ENCODE data around the gene C9orf78. TPM values are rescaled to one million over a fixed set of nuclear protein-coding genes. Genes with fewer than 3 reads are reported as not detected.
"Not testable (repeated sequence)": the region's sequence is repeated elsewhere in the genome, so short reads cannot be mapped to it uniquely, and the experiment has no call there.

C9orf78 gene
- polyA plus RNA-seq, 3 donors: 54.8 to 78.6 (median 66.2) TPM

- DNase-seq: no peak
These were observed 18.3 kb downstream of the C9orf78 start for GRCh38 chr9:129816501-129817435.

- no peak for DNase-seq
These were observed 19.8 kb downstream of the C9orf78 start for GRCh38 chr9:129815278-129815677.

DNA sequence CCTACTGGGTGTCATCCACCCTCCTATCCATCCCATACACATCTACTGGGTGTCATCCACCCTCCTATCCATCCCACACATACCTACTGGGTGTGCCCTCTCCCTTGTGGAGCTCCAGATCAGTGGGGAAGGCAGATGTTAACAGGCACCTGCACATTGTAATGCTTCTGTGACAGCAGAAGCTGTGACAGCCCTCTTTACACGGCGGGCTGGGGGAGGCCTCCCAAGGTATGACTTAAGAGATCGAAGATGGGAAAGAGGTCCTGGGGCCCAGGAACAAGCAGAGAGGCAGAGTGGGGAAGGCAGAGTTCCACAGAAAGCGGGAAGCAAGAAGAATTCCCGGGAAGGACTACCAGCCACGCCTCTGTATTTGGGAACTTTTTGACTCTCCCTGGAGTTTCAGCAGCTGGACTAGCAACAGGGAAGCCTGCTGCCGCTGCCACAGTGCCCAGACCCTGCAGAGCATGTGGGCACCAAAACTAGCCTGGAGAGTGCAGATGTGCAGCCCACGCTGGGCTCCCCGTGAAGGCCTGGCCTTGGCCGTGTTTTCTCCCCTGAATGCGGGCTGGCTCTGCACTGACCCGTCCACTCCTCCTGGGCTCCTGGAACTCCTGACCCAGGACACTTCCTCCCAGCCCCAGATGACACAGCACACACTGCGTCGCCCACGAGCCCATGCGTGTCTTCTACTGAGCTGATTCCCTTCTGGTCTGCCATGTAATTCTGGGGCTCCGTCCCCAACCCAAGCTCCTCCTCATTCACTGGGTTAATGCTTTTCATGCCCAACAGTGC is 20.4 kb downstream of the C9orf78 start:
- no peak for DNase-seq

DNA sequence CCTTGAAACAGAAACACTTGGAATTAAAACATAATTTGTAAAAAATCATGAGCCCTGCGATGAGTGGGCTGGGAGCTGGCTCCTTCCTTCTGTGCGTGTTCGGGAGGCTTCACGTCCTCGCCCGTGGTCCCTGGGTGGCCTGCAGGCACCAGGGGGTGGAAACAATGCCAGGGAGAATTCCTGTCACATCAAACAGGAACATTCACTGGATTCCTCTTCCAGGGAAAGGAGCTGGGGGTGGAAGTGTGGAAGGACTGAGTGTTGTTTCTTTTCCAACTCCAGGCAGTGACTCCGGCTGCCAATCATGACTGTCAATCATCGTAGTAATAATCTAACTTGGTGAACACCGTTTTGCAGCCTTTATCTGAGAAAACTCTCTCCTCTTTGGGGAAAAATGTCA is 21.4 kb downstream of the C9orf78 start:
- no peak for DNase-seq

DNA sequence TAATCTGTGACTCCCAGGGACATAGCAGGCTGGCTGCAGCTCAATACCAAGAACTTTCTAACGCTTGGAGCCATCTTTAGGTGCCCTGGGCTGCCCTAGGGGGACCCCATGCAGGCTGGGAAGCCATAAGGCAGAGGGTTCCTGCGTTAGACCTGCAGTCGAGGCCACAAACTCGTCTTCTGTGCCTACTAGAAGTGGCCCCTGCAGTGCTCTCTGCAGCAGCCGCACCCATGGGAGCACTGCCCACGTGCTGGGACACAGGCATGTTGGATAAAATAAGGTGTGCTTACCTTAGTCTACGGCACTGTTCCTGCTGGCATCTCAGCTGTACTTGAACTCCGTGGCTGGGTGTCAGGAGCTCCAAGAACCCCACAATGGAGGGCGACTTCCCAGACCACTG is 22.7 kb downstream of the C9orf78 start:
- no peak for DNase-seq

DNA sequence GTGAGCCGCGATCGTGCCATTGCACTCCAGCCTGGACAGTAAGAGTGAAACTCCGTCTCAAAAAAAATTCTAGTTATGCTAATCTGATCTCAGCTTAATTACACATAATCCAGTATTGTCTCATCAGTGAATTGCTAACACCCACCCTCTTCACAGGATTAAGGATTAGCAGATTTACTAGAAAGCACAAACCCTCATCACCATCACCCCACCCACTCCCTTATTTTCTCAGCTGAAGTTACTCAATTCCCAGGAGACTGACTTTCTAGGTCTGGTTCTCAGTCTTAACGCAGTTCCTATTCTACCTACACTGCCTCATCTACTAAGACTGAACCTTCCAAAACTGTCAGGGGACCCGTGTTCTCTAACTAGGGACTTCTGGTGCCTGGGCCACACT is 23.1 kb downstream of the C9orf78 start:
- DNase-seq: no peak

- no peak for DNase-seq
These were observed 24.3 kb downstream of the C9orf78 start for GRCh38 chr9:129810788-129811187.

- no peak for DNase-seq
These were observed 25.0 kb downstream of the C9orf78 start for GRCh38 chr9:129810116-129810515.

- DNase-seq: no peak
These were observed 25.7 kb downstream of the C9orf78 start for GRCh38 chr9:129809346-129809745.

DNA sequence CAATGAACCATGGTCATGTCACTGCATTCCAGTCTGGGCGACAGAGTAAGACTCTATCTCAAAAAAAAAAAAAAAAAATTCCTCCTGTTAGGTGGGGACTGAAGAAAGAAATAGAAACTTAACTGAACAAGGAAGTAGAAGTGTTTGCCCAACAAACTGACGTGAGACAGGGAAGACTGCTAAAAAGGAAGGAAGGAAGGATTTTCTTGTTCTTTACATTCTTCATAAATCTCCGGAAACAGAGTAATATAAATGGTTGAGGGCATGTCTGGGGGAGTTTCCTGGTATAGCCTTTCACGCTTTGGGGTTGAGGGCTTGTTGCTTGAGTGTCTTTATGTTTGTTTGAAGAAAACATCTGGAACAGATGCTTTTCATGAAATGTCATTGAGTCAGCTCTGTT is 29.0 kb downstream of the C9orf78 start:
- no peak for DNase-seq

DNA sequence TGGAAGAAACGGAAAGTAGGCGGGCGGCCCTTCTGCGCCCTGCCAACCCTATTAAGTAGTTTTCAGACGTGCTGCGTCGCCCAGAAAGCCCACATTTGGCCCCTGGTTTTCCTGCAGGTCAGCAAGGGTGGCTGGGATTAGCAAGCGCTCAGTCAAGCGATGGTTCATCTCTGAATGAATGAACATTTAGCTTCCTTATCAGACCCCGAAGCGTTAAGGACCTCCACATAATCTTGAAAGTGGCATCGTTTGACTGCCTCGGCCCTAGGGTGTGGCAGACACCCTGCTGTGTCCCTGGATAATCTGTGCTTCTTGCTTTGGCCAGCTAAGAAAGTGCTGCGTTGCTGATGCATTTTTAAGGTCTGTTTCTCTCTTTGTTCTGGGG is 31.4 kb downstream of the C9orf78 start:
- DNase-seq: no peak

GRCh38 chr9:129802833-129803675 is 32.0 kb downstream of the C9orf78 start, which contains the start of gene TOR1B:
Gene TOR1B (plus strand): TSS chr9:129803184. CDS start chr9:129803213, 29 bp downstream.
- DNase-seq: peak; percentile 95

- no peak for DNase-seq
These were observed 33.6 kb downstream of the C9orf78 start for GRCh38 chr9:129801504-129801903.

GRCh38 chr9:129798973-129799372 is 36.1 kb downstream of the C9orf78 start:
- no peak for DNase-seq

DNA sequence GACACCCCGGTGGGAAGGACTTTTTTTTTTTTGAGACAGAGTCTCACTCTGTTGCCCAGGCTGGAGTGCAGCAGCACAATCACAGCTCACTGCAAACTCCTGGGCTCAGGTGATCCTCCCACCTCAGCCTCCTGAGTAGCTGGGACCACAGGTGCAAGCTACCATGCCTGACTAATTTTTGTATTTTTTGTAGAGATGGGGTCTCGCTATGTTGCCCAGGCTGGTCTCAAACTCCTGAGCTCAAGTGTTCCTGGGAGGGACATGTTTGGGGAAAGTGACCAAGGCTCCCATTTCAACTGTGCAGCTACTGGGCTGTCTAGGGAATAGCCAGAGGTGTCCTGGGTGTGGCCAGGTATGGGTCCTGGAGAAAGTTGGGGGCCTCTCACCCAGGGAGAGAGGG is 39.0 kb downstream of the C9orf78 start:
- not testable (repeated sequence) for DNase-seq

- DNase-seq: no peak
These were observed 40.5 kb downstream of the C9orf78 start for GRCh38 chr9:129794549-129794948.

- no peak for DNase-seq
These were observed 48.6 kb downstream of the C9orf78 start for GRCh38 chr9:129786481-129786880.

- DNase-seq: no peak
These were observed 49.2 kb downstream of the C9orf78 start for GRCh38 chr9:129785866-129786265.

DNA sequence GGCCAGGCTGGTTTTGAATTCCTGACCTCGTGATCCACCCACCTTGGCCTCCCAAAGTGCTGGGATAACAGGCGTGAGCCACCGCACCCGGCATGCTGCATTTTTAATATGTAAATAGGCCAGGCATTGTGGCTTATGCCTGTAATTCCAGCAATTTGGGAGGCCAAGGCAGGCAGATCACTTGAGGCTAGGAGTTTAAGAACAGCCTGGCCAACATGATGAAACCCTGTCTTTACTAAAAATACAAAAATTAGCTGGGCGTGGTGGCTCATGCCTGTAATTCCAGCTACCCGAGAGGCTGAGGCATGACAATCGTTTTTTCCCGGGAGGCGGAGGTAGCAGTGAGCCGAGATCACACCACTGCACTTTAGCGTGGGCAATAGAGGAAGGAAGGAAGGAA is 50.1 kb downstream of the C9orf78 start:
- not testable (repeated sequence) for DNase-seq

DNA sequence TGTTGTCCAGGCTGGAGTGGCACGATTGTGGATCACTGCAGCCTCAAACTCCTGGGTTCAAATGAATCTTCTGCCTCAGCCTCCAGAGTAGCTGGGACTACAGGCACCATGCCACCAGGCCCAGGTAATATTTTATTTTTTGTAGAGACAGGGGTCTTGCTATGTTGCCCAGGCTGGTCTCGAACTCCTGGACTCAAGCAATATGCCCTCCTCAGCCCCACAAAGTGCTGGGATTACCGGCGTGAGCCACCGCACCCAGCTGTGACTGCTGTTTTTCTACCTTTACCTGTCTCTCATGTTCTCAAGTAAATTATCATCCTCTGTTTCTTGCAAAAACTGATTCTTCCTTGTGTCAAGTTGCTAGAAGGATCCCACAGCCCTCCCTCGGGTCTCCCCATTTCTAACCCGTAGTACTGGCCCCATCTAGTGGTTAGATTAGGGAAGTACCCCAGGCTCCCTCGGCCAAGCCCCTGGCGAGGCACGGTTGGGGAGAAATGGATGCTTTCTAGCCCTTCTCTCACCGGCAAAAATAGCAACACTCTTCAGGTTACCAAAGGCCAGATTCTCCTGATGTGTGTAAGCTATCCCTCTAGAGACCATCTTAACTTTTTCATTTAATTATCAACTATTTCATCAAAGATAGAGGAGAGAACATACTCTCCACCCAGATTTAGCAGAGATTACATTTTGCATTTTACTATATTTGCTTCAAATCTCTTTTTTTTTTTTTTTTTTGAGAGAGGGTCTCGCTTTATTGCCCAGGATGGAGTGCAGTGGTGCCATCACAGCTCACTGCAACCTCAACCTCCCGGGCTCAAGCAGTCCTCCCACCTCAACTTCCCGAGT is 51.3 kb downstream of the C9orf78 start:
- peak; percentile 64 for DNase-seq

- DNase-seq: no peak
These were observed 53.1 kb downstream of the C9orf78 start for GRCh38 chr9:129781981-129782380.

Data from renal pelvis (tissue), 4 donors.